Mesendoderm (in vitro differentiated cells): Measurements from ENCODE around the gene PPP1R16B.

Experiments used
- DNase-seq: peaks from one replicate; pipeline ENCODE4 v3.0.0; 2013
- H2AK5ac ChIP-seq: 2 replicates; pipeline ENCODE4 v1.6.1; 2013; ENCODE audit warnings: low read length, inconsistent platforms
- H2BK120ac ChIP-seq: 2 replicates; pipeline ENCODE4 v1.6.1; 2013; ENCODE audit warnings: low read depth, mild to moderate bottlenecking, low read length, moderate library complexity, mixed read lengths
- H2BK15ac ChIP-seq: replicated peaks from 2 replicates; pipeline ENCODE4 v1.6.1; 2013; ENCODE audit warnings: low read depth, mild to moderate bottlenecking, moderate library complexity
- H2BK5ac ChIP-seq: 2 replicates; pipeline ENCODE4 v1.6.1; 2013; ENCODE audit warnings: low read length, inconsistent platforms
- H3K18ac ChIP-seq: 2 replicates; pipeline ENCODE4 v1.6.1; 2013; ENCODE audit warnings: mild to moderate bottlenecking, low read length, mixed read lengths
- H3K23ac ChIP-seq: one replicate; pipeline ENCODE4 v1.6.1; 2013; ENCODE audit warnings: low read length
- H3K27ac ChIP-seq: 2 replicates; pipeline ENCODE4 v1.5.1; 2013; ENCODE audit warnings: low read depth, mild to moderate bottlenecking, inconsistent platforms, low read length, moderate library complexity
- H3K27me3 ChIP-seq: 2 replicates; pipeline ENCODE4 v1.6.1; 2013; ENCODE audit warnings: low read length, control low read depth, mild to moderate bottlenecking, inconsistent platforms; ENCODE audit not compliant: insufficient read depth, poor library complexity
- H3K36me3 ChIP-seq: 2 replicates; pipeline ENCODE4 v1.6.1; 2013; ENCODE audit warnings: low read length, inconsistent platforms; ENCODE audit not compliant: control insufficient read depth, insufficient read depth
- H3K4ac ChIP-seq: one replicate; pipeline ENCODE4 v1.6.1; 2013; ENCODE audit warnings: low read depth, mild to moderate bottlenecking, low read length, moderate library complexity
- H3K4me1 ChIP-seq: 2 replicates; pipeline ENCODE4 v1.6.1; 2013; ENCODE audit warnings: low read depth, low read length, inconsistent platforms; ENCODE audit not compliant: control insufficient read depth
- H3K4me2 ChIP-seq: 2 replicates; pipeline ENCODE4 v1.6.1; 2013; ENCODE audit warnings: low read length
- H3K4me3 ChIP-seq: 2 replicates; pipeline ENCODE4 v1.5.1; 2013; ENCODE audit warnings: mild to moderate bottlenecking, low read length
- H3K56ac ChIP-seq: one replicate; pipeline ENCODE4 v1.6.1; 2013; ENCODE audit warnings: low read length
- H3K79me1 ChIP-seq: 2 replicates; pipeline ENCODE4 v1.6.1; 2013; ENCODE audit warnings: low read length, inconsistent platforms
- H3K79me2 ChIP-seq: 2 replicates; pipeline ENCODE4 v1.6.1; 2013; ENCODE audit warnings: mild to moderate bottlenecking, low read length; ENCODE audit not compliant: control insufficient read depth, insufficient read depth
- H3K9ac ChIP-seq: 2 replicates; pipeline ENCODE4 v1.6.1; 2013; ENCODE audit warnings: low read length, inconsistent platforms
- H4K5ac ChIP-seq: one replicate; pipeline ENCODE4 v1.6.1; 2013; ENCODE audit warnings: low read length
- H4K8ac ChIP-seq: one replicate; pipeline ENCODE4 v1.6.1; 2013; ENCODE audit warnings: low read depth, mild to moderate bottlenecking, control low read depth, low read length, moderate library complexity
- WGBS: extraction: QIAGEN DNeasy Blood & Tissue Kit; methylation state at CpG from one replicate; pipeline ENCODE4 v1.1.7; 2013; ENCODE audit warnings: low lambda C conversion rate, missing lambda C conversion rate; ENCODE audit not compliant: insufficient coverage; ENCODE audit errors: extremely low coverage; 5-methylcytosine and 5-hydroxymethylcytosine counted together

Gene PPP1R16B

GRCh38 chr20:38877483-38877882 lies 72.0 kb downstream of the PPP1R16B start:
- H4K5ac ChIP-seq = no peak overlapping the region
- no peaks in the 10 kb centered on the region for H3K79me2 ChIP-seq
- H2BK5ac ChIP-seq = no peak overlapping the region
- H4K8ac ChIP-seq = no peak overlapping the region
- H3K9ac ChIP-seq = no peak overlapping the region
- no peak overlapping the region for H2AK5ac ChIP-seq
- H2BK15ac ChIP-seq = no peak overlapping the region
- H3K23ac ChIP-seq = no peak overlapping the region
- no CpG with 5 or more reads among the region's 6 CpGs for WGBS
- H3K27me3 ChIP-seq = no peaks in the 10 kb centered on the region
- peaks cover 13% of the 10 kb centered on the region for H3K4me1 ChIP-seq
- H3K4ac ChIP-seq = no peak overlapping the region
- H3K4me2 ChIP-seq = no peak overlapping the region
- no peaks in the 10 kb centered on the region for H3K79me1 ChIP-seq
- DNase-seq = no peak
- no peak overlapping the region for H3K56ac ChIP-seq
- no peak overlapping the region for H3K4me3 ChIP-seq
- H3K18ac ChIP-seq = no peak overlapping the region
- no peak overlapping the region for H3K27ac ChIP-seq
- H2BK120ac ChIP-seq = no peak overlapping the region
- H3K36me3 ChIP-seq = no peaks in the 10 kb centered on the region

DNA sequence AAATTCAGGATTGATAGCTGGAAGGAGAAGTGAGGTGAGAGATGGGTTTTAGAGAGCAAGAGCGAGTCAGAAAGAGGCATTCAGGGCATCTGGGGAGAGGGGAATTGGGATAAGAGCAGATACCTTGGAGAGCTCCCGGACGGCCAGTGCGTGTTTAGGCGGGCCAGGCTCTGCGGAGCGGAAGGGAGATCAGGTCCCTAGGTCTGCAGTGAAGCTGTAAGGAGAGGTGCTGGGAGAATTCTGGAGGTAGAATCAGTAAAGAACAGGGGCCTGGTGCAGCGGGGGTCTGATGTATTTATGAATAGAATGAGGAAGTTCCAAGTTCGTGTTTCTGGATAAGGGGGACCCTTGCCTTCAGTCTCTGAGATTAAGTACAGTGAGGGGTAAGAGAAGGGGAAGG lies 73.4 kb downstream of the PPP1R16B start:
- H3K4me1 ChIP-seq = peaks cover 13% of the 10 kb centered on the region
- H3K4ac ChIP-seq = no peak overlapping the region
- H3K36me3 ChIP-seq = no peaks in the 10 kb centered on the region
- no peak overlapping the region for H3K9ac ChIP-seq
- no peak overlapping the region for H3K4me3 ChIP-seq
- no peak overlapping the region for H2AK5ac ChIP-seq
- H2BK15ac ChIP-seq = no peak overlapping the region
- H4K5ac ChIP-seq = no peak overlapping the region
- peak; percentile 77 for DNase-seq
- H3K4me2 ChIP-seq = no peak overlapping the region
- H2BK120ac ChIP-seq = no peak overlapping the region
- H3K27me3 ChIP-seq = no peaks in the 10 kb centered on the region
- no peak overlapping the region for H2BK5ac ChIP-seq
- no peak overlapping the region for H3K56ac ChIP-seq
- no peak overlapping the region for H4K8ac ChIP-seq
- H3K23ac ChIP-seq = no peak overlapping the region
- H3K27ac ChIP-seq = no peak overlapping the region
- H3K79me1 ChIP-seq = no peaks in the 10 kb centered on the region
- no peak overlapping the region for H3K18ac ChIP-seq
- H3K79me2 ChIP-seq = no peaks in the 10 kb centered on the region
- WGBS = no CpG with 5 or more reads among the region's 9 CpGs

DNA sequence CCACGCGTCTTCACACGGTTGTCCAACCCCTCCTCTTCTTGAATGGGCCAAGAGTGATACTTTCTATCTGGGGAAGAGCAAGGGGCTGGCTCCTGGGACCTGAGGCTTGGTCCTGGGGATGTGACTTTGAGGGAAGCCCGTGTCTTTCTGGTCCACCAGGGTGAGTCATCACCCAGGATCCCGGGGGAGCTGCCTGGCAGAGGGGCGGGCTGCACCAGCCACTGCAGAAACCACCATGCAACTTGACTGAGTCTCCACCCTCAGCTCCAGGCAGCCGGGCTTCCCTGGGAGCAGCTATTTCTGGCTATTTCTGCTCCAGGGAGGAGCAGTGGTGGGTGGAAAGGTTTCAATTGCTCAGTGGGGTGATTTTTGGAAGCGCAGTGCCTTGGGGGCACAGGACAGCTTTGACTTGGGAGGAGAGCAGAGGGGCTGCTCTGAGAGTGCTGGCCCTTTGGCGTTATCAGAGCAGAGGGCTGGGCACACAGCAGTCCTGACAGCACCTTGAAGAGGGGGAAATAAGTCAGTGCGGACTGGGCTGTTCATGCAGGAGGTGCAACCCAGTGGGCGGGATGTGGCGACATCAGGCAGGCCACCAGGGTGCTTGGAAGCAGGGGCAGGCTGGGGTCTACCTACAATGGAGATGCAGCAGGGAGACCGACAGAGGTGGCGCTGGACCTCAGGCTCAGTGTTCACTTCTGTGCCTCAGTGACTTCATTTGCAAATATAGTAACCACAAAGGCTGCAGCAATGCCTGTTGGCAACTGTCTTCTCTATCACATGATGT lies 75.6 kb downstream of the PPP1R16B start:
- no peak overlapping the region for H3K27ac ChIP-seq
- no peak overlapping the region for H2BK5ac ChIP-seq
- H3K4ac ChIP-seq = no peak overlapping the region
- no CpG with 5 or more reads among the region's 14 CpGs for WGBS
- H3K9ac ChIP-seq = no peak overlapping the region
- no peak overlapping the region for H3K18ac ChIP-seq
- H3K4me1 ChIP-seq = no peaks in the 10 kb centered on the region
- H4K8ac ChIP-seq = no peak overlapping the region
- no peaks in the 10 kb centered on the region for H3K36me3 ChIP-seq
- H2BK120ac ChIP-seq = no peak overlapping the region
- H3K4me2 ChIP-seq = no peak overlapping the region
- H3K79me2 ChIP-seq = no peaks in the 10 kb centered on the region
- H3K23ac ChIP-seq = no peak overlapping the region
- no peak for DNase-seq
- H2BK15ac ChIP-seq = no peak overlapping the region
- H3K4me3 ChIP-seq = no peak overlapping the region
- H4K5ac ChIP-seq = no peak overlapping the region
- H3K56ac ChIP-seq = no peak overlapping the region
- no peaks in the 10 kb centered on the region for H3K79me1 ChIP-seq
- H2AK5ac ChIP-seq = no peak overlapping the region
- no peaks in the 10 kb centered on the region for H3K27me3 ChIP-seq

DNA sequence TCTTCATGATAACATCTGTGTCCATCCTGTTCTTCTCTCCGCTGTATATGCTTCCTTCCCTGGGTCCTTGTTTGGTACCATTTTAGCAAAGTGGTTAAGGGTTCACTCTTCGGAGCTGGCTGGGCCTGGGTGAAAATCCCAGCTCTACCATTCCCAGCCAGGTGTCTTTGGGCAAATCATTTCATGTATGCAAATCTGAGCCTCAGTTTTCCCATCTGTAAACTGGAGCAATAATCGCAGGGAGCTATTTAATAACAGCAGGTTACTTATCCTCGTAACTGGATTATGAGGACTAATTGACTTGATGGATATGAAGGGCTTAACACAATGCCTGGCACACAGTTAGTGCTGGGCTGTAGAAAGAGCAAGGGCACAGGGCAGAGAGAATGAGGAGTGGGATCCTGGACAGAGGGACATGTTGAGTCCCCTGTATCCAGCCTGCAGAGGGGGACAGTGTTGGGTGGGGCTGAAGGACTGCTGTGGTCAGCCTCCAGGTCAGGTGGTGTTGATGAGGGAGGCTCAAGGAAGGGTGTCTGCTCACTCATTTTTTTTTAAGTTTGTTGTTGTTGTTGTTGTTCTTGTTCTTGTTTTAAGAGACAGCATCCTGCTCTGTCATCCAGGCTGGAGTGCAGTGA lies 76.4 kb downstream of the PPP1R16B start:
- Histone ChIP-seq H3K79me1 (no peaks in the 10 kb centered on the region), H2AK5ac (no peak overlapping the region), H3K4me3 (no peak overlapping the region), H3K23ac (no peak overlapping the region), H3K36me3 (no peaks in the 10 kb centered on the region), H4K8ac (no peak overlapping the region), H2BK5ac (no peak overlapping the region), H3K18ac (no peak overlapping the region), H3K79me2 (no peaks in the 10 kb centered on the region), H3K27ac (no peak overlapping the region), H2BK15ac (no peak overlapping the region), H3K27me3 (no peaks in the 10 kb centered on the region), H4K5ac (no peak overlapping the region), H2BK120ac (no peak overlapping the region), H3K9ac (no peak overlapping the region), H3K4me2 (no peak overlapping the region), H3K56ac (no peak overlapping the region), H3K4me1 (no peaks in the 10 kb centered on the region), H3K4ac (no peak overlapping the region)
- no peak for DNase-seq
- WGBS = no CpG with 5 or more reads among the region's 4 CpGs

GRCh38 chr20:38882600-38882999 lies 77.1 kb downstream of the PPP1R16B start:
- Histone ChIP-seq H3K18ac (no peak overlapping the region), H3K23ac (no peak overlapping the region), H2BK15ac (no peak overlapping the region), H3K27me3 (no peaks in the 10 kb centered on the region), H4K8ac (no peak overlapping the region), H3K27ac (no peak overlapping the region), H3K56ac (no peak overlapping the region), H2BK5ac (no peak overlapping the region), H2BK120ac (no peak overlapping the region), H3K79me2 (no peaks in the 10 kb centered on the region), H3K79me1 (no peaks in the 10 kb centered on the region), H3K9ac (no peak overlapping the region), H2AK5ac (no peak overlapping the region), H3K4me2 (no peak overlapping the region), H3K36me3 (no peaks in the 10 kb centered on the region), H3K4me3 (no peak overlapping the region), H3K4ac (no peak overlapping the region), H4K5ac (no peak overlapping the region), H3K4me1 (no peaks in the 10 kb centered on the region)
- no peak for DNase-seq
- no CpG with 5 or more reads among the region's 2 CpGs for WGBS
